Stimulated activated CD4-positive, alpha-beta T cell treated with anti-CD3 and anti-CD28 coated beads, Interleukin-15, amount 100 ng/mL, for 1 hour (primary cell): ENCODE measurements around the gene PAQR4.

ENCODE experiments used
- DNase-seq, 2 donors: peaks; one replicate each; pipeline ENCODE4 v3.0.0-alpha.2; 2020; ENCODE audit warnings: low read depth in 1 of 2, low spot score in 1 of 2

PAQR4 gene

GRCh38 chr16:2979669-2980226, 10.6 kb downstream of the PAQR4 start:
- no peak for DNase-seq

- peak; percentile 93 to 95 for DNase-seq
These were observed 11.4 kb downstream of the PAQR4 start, which contains the start of gene PKMYT1 for GRCh38 chr16:2980227-2981176. Gene PKMYT1 (minus strand): TSS chr16:2980446. CDS start chr16:2979657, 789 bp downstream.

- no peak for DNase-seq
These were observed 12.2 kb downstream of the PAQR4 start for GRCh38 chr16:2981177-2981898.

GRCh38 chr16:2981899-2982250, 12.7 kb downstream of the PAQR4 start:
- no peak for DNase-seq

- DNase-seq: no peak
These were observed 13.3 kb downstream of the PAQR4 start for GRCh38 chr16:2982402-2982801.

GRCh38 chr16:2983706-2984136, 14.6 kb downstream of the PAQR4 start:
- peak; percentile 49 to 60 for DNase-seq

GRCh38 chr16:2985462-2985861, 16.3 kb downstream of the PAQR4 start:
- DNase-seq: no peak

- DNase-seq: no peak
These were observed 16.8 kb downstream of the PAQR4 start for GRCh38 chr16:2985893-2986355.

- DNase-seq: no peak
These were observed 17.6 kb downstream of the PAQR4 start for GRCh38 chr16:2986623-2987188.

GRCh38 chr16:2987286-2987685, 18.1 kb downstream of the PAQR4 start:
- DNase-seq: no peak

GRCh38 chr16:2987833-2988232, 18.7 kb downstream of the PAQR4 start:
- no peak for DNase-seq

- no peak for DNase-seq
These were observed 19.5 kb downstream of the PAQR4 start for GRCh38 chr16:2988590-2989099.

GRCh38 chr16:2990891-2991290, 21.7 kb downstream of the PAQR4 start:
- no peak for DNase-seq

GRCh38 chr16:2991566-2992261, 22.6 kb downstream of the PAQR4 start:
- no peak for DNase-seq

GRCh38 chr16:2992383-2993081, 23.4 kb downstream of the PAQR4 start:
- DNase-seq: no peak

GRCh38 chr16:2996298-2996697, 27.1 kb downstream of the PAQR4 start:
- DNase-seq: no peak

GRCh38 chr16:2999929-3000328, 30.8 kb downstream of the PAQR4 start:
- no peak for DNase-seq

GRCh38 chr16:3000540-3000939, 31.4 kb downstream of the PAQR4 start:
- DNase-seq: no peak

GRCh38 chr16:3001316-3001715, 32.2 kb downstream of the PAQR4 start:
- no peak for DNase-seq
